Measurements from ENCODE around the gene MYOCOS. TPM values are rescaled to one million over a fixed set of nuclear protein-coding genes. Genes with fewer than 3 reads are reported as not detected.
"Not testable (repeated sequence)": the region's sequence is repeated elsewhere in the genome, so short reads cannot be mapped to it uniquely, and the experiment has no call there.

Gene MYOCOS, protein sequence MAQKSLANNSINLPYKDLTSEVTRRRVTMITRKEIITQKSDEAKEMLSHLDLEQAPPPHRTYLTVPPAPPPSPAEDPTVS
- total RNA-seq (2014; rRNA removed; shearing (Covaris generic)): not detected in 2 replicates

GRCh38 chr1:171622152-171622462, at the start of gene MYOCOS:
Gene MYOCOS, plus strand, starts transcription at chr1:171622243. Its CDS starts 1,641 bp downstream, at chr1:171623884.
- Histone ChIP-seq H3K36me3 (no peaks in the 10 kb centered on the region), H3K4me3 (no peak within 1 kb of the TSS), H3K4me1 (no peaks in the 10 kb centered on the region), H3K27ac (no peak within 1 kb of the TSS), H3K27me3 (no peaks in the 10 kb centered on the region), H3K9me3 (replicated peaks) (no peaks in the 10 kb centered on the region)
- DNase-seq: no peak

- no peaks in the 10 kb centered on the region for H3K9me3 ChIP-seq (replicated peaks)
These were observed 45.9 kb upstream of the MYOCOS start for GRCh38 chr1:171576144-171576543.

DNA sequence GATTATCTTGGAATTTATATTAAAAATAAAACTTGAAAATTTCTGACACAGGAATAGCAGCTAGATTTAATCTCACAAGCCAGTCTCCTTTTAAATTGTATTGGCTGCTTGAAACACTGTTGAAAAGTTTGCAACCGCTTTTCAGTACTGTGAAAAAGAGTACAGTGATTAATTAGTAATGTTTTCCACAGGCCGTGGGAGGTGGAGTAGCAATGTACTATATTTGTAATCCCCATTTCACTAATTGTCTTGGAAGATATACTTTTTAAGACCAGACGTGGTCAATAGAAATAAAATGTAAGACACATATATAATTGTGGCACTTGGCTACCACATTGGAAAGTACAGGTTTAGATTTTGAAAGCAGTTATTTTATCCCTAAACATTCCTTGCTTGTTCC, 40.8 kb upstream of the MYOCOS start:
- Histone ChIP-seq H3K27me3 (no peaks in the 10 kb centered on the region), H3K9me3 (replicated peaks) (no peaks in the 10 kb centered on the region), H3K36me3 (peaks cover 92% of the 10 kb centered on the region), H3K4me1 (no peaks in the 10 kb centered on the region), H3K4me3 (no peak overlapping the region), H3K27ac (no peak overlapping the region)
- no peak for DNase-seq

More at GRCh38 chr1:171576144-171576543, 45.9 kb upstream of the MYOCOS start:
- Histone ChIP-seq H3K4me3 (no peak overlapping the region), H3K36me3 (peaks cover 82% of the 10 kb centered on the region), H3K27me3 (no peaks in the 10 kb centered on the region), H3K27ac (no peak overlapping the region), H3K4me1 (no peaks in the 10 kb centered on the region)
- no peak for DNase-seq

DNA sequence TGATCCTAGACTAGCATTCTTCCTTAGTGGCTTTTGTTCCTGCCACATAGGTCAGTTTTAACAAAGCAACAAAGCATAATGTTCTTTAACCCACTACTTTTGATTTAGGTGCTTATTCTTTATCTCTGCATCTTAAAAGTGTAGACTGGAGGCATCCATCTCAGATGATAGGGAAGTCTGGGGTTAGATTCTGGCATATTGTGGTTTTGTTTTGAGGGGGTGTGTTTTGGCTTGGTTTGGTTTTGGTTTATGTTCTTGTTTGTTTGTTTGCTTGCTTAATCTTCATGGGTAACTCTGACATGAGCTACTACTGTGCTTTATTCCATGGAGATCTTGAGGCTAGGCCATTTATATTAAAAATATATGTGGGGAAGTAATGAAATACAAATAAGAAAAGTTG, 40.3 kb upstream of the MYOCOS start:
- H3K4me3 ChIP-seq: no peak overlapping the region
- H3K9me3 ChIP-seq (replicated peaks): no peaks in the 10 kb centered on the region
- H3K27me3 ChIP-seq: no peaks in the 10 kb centered on the region
- no peak for DNase-seq
- H3K4me1 ChIP-seq: no peaks in the 10 kb centered on the region
- peaks cover 86% of the 10 kb centered on the region for H3K36me3 ChIP-seq
- no peak overlapping the region for H3K27ac ChIP-seq

DNA sequence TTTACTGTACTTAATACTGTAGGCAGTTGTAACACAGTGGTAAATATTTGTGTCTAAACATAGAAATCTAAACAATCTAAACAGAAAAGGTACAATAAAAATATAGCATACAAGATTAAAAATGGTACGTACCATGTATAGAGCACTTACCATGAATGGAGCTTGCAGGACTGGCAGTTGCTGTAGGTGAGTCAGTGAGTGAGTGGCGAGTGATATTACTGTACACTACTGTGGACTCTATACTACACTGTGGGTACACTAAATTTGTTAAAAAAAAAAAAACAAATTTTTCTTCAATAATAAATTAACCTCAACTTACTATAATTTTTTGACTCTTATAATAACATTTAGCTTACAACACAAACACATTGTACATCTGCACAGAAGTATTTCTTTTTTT, 39.5 kb upstream of the MYOCOS start:
- DNase-seq: no peak
- peaks cover 85% of the 10 kb centered on the region for H3K36me3 ChIP-seq
- no peaks in the 10 kb centered on the region for H3K9me3 ChIP-seq (replicated peaks)

DNA sequence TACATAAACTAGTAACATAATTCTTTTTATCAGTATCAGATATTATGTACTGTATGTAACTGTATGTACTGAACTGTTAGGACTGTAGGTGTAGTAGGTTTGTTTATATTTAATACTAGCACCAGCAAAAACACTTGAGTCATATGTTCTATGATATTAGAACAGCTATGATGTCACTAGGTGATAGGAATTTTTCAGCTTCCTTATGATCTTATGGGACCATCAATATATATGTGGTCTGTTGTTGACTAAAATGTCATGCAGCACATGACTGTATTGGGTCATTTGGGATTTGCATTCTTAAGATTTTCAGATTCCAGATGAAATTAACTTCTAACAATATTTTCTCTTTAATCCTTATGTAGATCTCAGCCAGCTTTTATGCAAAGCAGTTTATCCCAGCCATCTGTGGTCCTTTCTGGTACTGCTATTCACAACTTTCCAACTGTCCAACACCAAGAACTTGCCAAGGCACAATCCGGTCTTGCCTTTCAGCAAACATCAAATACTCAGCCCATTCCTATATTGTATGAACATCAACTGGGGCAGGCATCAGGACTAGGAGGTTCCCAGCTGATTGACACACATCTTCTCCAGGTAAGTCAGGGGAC, 38.3 kb upstream of the MYOCOS start:
- H3K36me3 ChIP-seq: peaks cover 81% of the 10 kb centered on the region
- no peaks in the 10 kb centered on the region for H3K9me3 ChIP-seq (replicated peaks)
- H3K4me3 ChIP-seq: no peak overlapping the region
- no peaks in the 10 kb centered on the region for H3K4me1 ChIP-seq
- H3K27ac ChIP-seq: no peak overlapping the region
- H3K27me3 ChIP-seq: no peaks in the 10 kb centered on the region
- DNase-seq: no peak

More for the DNA sequence above, 39.5 kb upstream of the MYOCOS start:
- Histone ChIP-seq H3K27ac (no peak overlapping the region), H3K4me3 (no peak overlapping the region), H3K4me1 (no peaks in the 10 kb centered on the region), H3K27me3 (no peaks in the 10 kb centered on the region)

- H3K4me1 ChIP-seq: no peaks in the 10 kb centered on the region
- no peaks in the 10 kb centered on the region for H3K27me3 ChIP-seq
- no peak overlapping the region for H3K4me3 ChIP-seq
- peaks cover 77% of the 10 kb centered on the region for H3K36me3 ChIP-seq
- no peak for DNase-seq
- H3K9me3 ChIP-seq (replicated peaks): no peaks in the 10 kb centered on the region
- H3K27ac ChIP-seq: no peak overlapping the region
These were observed 36.3 kb upstream of the MYOCOS start for GRCh38 chr1:171585715-171586114.

- no peak overlapping the region for H3K4me3 ChIP-seq
- DNase-seq: no peak
- no peak overlapping the region for H3K27ac ChIP-seq
- H3K4me1 ChIP-seq: no peaks in the 10 kb centered on the region
- H3K36me3 ChIP-seq: peaks cover 69% of the 10 kb centered on the region
- H3K9me3 ChIP-seq (replicated peaks): no peaks in the 10 kb centered on the region
- no peaks in the 10 kb centered on the region for H3K27me3 ChIP-seq
These were observed 33.8 kb upstream of the MYOCOS start for GRCh38 chr1:171588230-171588629.

DNA sequence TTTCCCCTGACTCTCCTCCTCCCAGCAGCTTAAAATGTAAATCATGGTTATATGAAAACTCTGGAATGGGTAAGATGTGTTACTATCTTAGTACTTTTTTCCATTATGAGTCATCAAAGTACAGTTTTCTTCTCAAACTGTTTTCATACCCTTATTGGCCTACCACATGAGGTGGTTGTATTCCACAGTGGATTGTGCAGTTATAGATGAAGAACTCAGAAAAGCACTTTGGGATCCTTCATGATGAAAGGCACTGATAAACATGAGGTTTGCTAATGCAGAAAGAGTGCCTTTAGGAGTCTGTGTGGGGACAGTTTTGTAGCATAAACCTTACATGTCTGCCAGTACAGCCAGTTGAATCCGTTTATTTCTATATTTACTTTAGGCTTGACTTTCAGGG, 32.0 kb upstream of the MYOCOS start:
- H3K27me3 ChIP-seq: no peaks in the 10 kb centered on the region
- no peaks in the 10 kb centered on the region for H3K4me1 ChIP-seq
- H3K9me3 ChIP-seq (replicated peaks): no peaks in the 10 kb centered on the region
- H3K36me3 ChIP-seq: peaks cover 58% of the 10 kb centered on the region
- no peak overlapping the region for H3K4me3 ChIP-seq
- H3K27ac ChIP-seq: no peak overlapping the region
- DNase-seq: no peak

DNA sequence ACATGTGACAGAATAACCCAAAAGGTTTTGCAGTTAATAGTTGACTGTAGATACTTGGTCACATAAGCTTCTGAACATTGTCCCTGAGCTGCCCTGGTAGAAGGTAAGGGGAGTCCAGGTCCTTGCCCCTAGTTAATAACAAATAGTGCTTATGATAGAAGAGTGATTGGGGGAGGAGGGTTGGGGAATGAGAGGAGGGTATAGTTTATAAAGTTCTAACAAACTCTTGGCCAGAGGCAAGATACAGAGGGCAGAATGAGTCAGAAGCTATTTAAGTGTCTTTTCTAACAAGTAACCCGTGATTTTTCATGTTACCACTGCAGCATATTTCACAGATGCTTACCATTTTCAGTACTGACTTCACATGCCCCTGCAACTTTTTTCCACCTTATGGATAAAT, 26.7 kb upstream of the MYOCOS start:
- H3K27ac ChIP-seq: no peak overlapping the region
- no peaks in the 10 kb centered on the region for H3K4me1 ChIP-seq
- H3K36me3 ChIP-seq: peaks cover 26% of the 10 kb centered on the region
- H3K27me3 ChIP-seq: no peaks in the 10 kb centered on the region
- no peaks in the 10 kb centered on the region for H3K9me3 ChIP-seq (replicated peaks)
- H3K4me3 ChIP-seq: no peak overlapping the region
- no peak for DNase-seq

DNA sequence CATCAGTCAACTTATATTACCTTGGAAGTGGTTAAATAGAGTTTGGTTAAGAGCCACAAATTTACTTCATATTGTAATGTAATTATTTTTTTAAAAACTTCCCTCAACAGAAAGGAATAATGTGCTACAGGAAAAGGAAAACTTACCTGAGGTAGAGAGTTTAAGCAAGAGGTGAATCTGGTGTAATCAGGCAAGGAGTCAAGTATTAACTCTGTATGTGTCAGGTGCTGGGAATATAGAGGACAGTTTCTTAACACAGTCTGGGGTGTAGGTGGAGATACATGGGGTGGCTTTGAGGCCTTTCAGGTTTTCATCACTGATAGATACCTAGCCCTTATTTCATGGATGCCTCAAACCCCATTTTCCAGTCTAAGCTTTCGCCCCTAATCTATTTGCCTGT, 25.9 kb upstream of the MYOCOS start:
- no peak overlapping the region for H3K4me3 ChIP-seq
- peaks cover 22% of the 10 kb centered on the region for H3K36me3 ChIP-seq
- DNase-seq: no peak
- H3K9me3 ChIP-seq (replicated peaks): no peaks in the 10 kb centered on the region
- H3K27ac ChIP-seq: no peak overlapping the region
- H3K27me3 ChIP-seq: no peaks in the 10 kb centered on the region
- H3K4me1 ChIP-seq: no peaks in the 10 kb centered on the region

GRCh38 chr1:171596705-171597104, 25.3 kb upstream of the MYOCOS start:
- H3K27ac ChIP-seq: no peak overlapping the region
- H3K9me3 ChIP-seq (replicated peaks): no peaks in the 10 kb centered on the region
- H3K4me1 ChIP-seq: no peaks in the 10 kb centered on the region
- peaks cover 18% of the 10 kb centered on the region; the same call in 1 of the 2 replicates for H3K36me3 ChIP-seq
- H3K4me3 ChIP-seq: no peak overlapping the region
- no peak for DNase-seq
- no peaks in the 10 kb centered on the region for H3K27me3 ChIP-seq

- Histone ChIP-seq H3K9me3 (replicated peaks) (no peaks in the 10 kb centered on the region), H3K27ac (no peak overlapping the region), H3K27me3 (no peaks in the 10 kb centered on the region), H3K36me3 (peaks cover 16% of the 10 kb centered on the region; the same call in 1 of the 2 replicates), H3K4me1 (no peaks in the 10 kb centered on the region), H3K4me3 (no peak overlapping the region)
- DNase-seq: no peak
These were observed 24.8 kb upstream of the MYOCOS start for GRCh38 chr1:171597203-171597602.

- not testable (repeated sequence) for H3K27me3 ChIP-seq; H3K9me3 ChIP-seq (replicated peaks); H3K4me1 ChIP-seq; DNase-seq; H3K36me3 ChIP-seq; H3K4me3 ChIP-seq; H3K27ac ChIP-seq
These were observed 21.7 kb upstream of the MYOCOS start for GRCh38 chr1:171600310-171600709.

DNA sequence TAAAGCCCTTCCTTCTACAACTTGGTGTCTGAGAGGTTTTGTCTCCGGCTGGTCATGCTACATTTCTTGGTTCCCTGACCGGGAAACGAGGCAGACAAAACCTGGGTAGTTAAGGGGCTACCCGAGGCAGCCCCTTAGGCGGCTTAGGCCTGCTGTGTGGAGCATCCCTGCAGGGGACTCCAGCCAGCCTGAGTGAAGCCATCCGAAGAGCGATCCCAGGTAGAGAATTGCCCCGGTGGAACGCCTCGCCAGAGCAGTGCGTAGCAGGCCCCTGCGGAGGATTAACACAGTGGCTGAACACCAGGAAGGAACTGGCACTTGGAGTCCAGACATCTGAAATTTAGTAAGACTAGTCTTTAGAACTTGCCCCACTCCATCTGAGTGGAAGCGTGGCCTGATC, 21.2 kb upstream of the MYOCOS start:
- H3K36me3 ChIP-seq: no peaks in the 10 kb centered on the region
- H3K9me3 ChIP-seq (replicated peaks): no peaks in the 10 kb centered on the region
- no peak for DNase-seq
- H3K27me3 ChIP-seq: no peaks in the 10 kb centered on the region
- no peaks in the 10 kb centered on the region for H3K4me1 ChIP-seq
- H3K4me3 ChIP-seq: no peak overlapping the region
- H3K27ac ChIP-seq: no peak overlapping the region

GRCh38 chr1:171603042-171603441, 19.0 kb upstream of the MYOCOS start:
- not testable (repeated sequence) for H3K27ac ChIP-seq; H3K36me3 ChIP-seq; H3K4me1 ChIP-seq; H3K4me3 ChIP-seq; DNase-seq; H3K27me3 ChIP-seq; H3K9me3 ChIP-seq (replicated peaks)
